AG04450 (cell line): Measurements from ENCODE around the gene KY. TPM values are rescaled to one million over a fixed set of nuclear protein-coding genes. Genes with fewer than 3 reads are reported as not detected.

Source experiments
- CTCF ChIA-PET: fragments of 300-600, 350-600 bp; formaldehyde crosslinking; extraction: SDS; loops from one replicate; lab custom pipeline; 2022; ENCODE audit warnings: antibody characterized with exemption, inconsistent platforms; lab: Charles Lee
- POLR2A ChIA-PET: fragments of 350-600 bp; formaldehyde crosslinking; extraction: SDS; loops from one replicate; lab custom pipeline; 2021; ENCODE audit warnings: antibody characterized with exemption, inconsistent platforms; lab: Yijun Ruan, JAX
- DNase-seq: peaks from one replicate; pipeline ENCODE4 v3.0.0-alpha.2; 2011; ENCODE audit warnings: low read depth, low spot score
- H3K27ac ChIP-seq: one replicate; pipeline ENCODE4 v1.5.1; 2012; ENCODE audit warnings: low read depth, low read length, control low read depth
- H3K27me3 ChIP-seq: one replicate; pipeline ENCODE4 v1.6.0; 2012; ENCODE audit warnings: low read length; ENCODE audit not compliant: control insufficient read depth, insufficient read depth
- H3K4me3 ChIP-seq: 2 replicates; pipeline ENCODE4 v1.5.1; 2011; ENCODE audit warnings: mild to moderate bottlenecking, low read depth, low read length, control low read depth
- H3K9me3 ChIP-seq: 2 replicates; pipeline ENCODE4 v1.5.1; 2012; ENCODE audit warnings: low read length; ENCODE audit not compliant: control insufficient read depth, insufficient read depth
- CTCF ChIP-seq: IDR thresholded peaks from 2 replicates; pipeline ENCODE4 v1.5.1; 2011; ENCODE audit warnings: low read depth, low read length, control low read depth, inconsistent platforms
- polyA plus RNA-seq: library from polyadenylated mRNA; depleted of rRNA; stranded (reverse); fragments of >200 nt; gene quantifications from 2 replicates; pipeline ENCODE4 v1.2.3, GENCODE V29; 2011

Gene KY
- polyA plus RNA-seq, 1 experiment, result 0.04 TPM

GRCh38 chr3:134696155-134696554 is 45.3 kb upstream of the KY start:
- CTCF ChIA-PET, result interaction anchor here (1.1 kb wide), 1 partner anchor 15 kb away, joined by 3 read pairs; no protein-coding TSS in a partner anchor
- Histone ChIP-seq H3K27ac (no peak overlapping the region), H3K4me3 (no peak overlapping the region), H3K27me3 (no peaks in the 10 kb centered on the region), H3K9me3 (no peaks in the 10 kb centered on the region)
- no peak for TF ChIP-seq CTCF
- DNase-seq, result no peak
- POLR2A ChIA-PET, result no interaction called here

- H3K27me3 ChIP-seq, result no peaks in the 10 kb centered on the region
- ChIA-PET CTCF (interaction anchor here (0.6 kb wide), 1 partner anchor 101 kb away, joined by 4 read pairs; no protein-coding TSS in a partner anchor), POLR2A (no interaction called here)
- H3K9me3 ChIP-seq, result no peaks in the 10 kb centered on the region
- no peak for TF ChIP-seq CTCF
- H3K4me3 ChIP-seq, result no peak overlapping the region
- no peak for DNase-seq
- no peak overlapping the region for H3K27ac ChIP-seq
Measured at GRCh38 chr3:134694946-134695543, 44.2 kb upstream of the KY start.

GRCh38 chr3:134694466-134694865 is 43.6 kb upstream of the KY start:
- ChIA-PET POLR2A (no interaction called here), CTCF (interaction anchor here (0.6 kb wide), 1 partner anchor 102 kb away, joined by 4 read pairs; no protein-coding TSS in a partner anchor)
- no peak overlapping the region for H3K27ac ChIP-seq
- H3K4me3 ChIP-seq, result no peak overlapping the region
- no peak for DNase-seq
- H3K9me3 ChIP-seq, result no peaks in the 10 kb centered on the region
- H3K27me3 ChIP-seq, result no peaks in the 10 kb centered on the region
- TF ChIP-seq CTCF, result no peak

- ChIA-PET POLR2A (no interaction called here), CTCF (interaction anchor here (0.8 kb wide), 1 partner anchor 61 kb away, joined by 5 read pairs; no protein-coding TSS in a partner anchor)
- Histone ChIP-seq H3K9me3 (no peaks in the 10 kb centered on the region), H3K4me3 (no peak overlapping the region), H3K27ac (no peak overlapping the region), H3K27me3 (no peaks in the 10 kb centered on the region)
- no peak for DNase-seq
- TF ChIP-seq CTCF, result no peak
Measured at GRCh38 chr3:134693804-134694203, 43.0 kb upstream of the KY start.

- TF ChIP-seq CTCF, result no peak
- Histone ChIP-seq H3K4me3 (no peak overlapping the region), H3K27ac (no peak overlapping the region), H3K27me3 (no peaks in the 10 kb centered on the region), H3K9me3 (no peaks in the 10 kb centered on the region)
- DNase-seq, result no peak
- POLR2A ChIA-PET, result no interaction called here
- CTCF ChIA-PET, result interaction anchor here (0.8 kb wide), 1 partner anchor 62 kb away, joined by 5 read pairs; no protein-coding TSS in a partner anchor
Measured at GRCh38 chr3:134693226-134693625, 42.4 kb upstream of the KY start.
